Measurements from ENCODE around the gene IFITM2.
"Not testable (repeated sequence)": the region's sequence is repeated elsewhere in the genome, so short reads cannot be mapped to it uniquely, and the experiment has no call there.

IFITM2 gene

GRCh38 chr11:311013-311748 is 3.6 kb downstream of the IFITM2 start:
- DNase-seq: not testable (repeated sequence)

DNA sequence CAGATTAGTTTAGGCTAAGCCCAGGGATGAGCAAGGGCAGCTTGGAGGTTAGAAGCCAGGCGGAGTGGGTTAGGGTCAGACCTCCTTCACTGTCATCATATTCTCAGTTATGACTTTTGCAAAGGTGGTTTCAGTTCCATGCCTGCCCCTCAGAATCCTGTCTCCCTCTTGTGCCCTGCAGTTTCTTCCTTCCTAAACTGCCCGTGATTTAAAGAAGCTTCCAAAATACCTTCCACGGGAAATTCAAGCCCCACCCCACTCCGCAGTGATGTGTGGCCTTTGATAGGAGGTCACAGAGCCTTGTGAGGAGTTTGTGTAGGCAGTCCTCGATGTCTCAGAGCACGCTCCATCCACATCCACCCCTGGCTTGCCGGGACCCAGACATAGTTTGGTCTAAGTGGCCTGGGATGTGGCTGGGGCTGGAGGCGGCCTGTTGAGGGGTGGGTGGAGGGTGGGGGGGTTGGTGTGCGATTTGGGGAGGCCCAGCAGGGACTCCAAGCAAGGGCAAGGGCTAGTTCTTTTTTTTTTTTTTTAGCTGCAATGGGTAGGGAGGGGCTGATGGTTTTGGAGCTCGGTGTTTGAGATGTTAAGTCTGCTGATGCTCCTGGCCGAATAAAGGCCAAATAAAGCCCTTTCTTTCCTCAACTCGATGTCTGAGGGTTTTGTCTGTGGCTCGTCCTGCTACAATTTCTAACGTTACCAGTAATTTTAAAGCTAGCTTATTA is 4.6 kb downstream of the IFITM2 start:
- no peak for DNase-seq

- no peak for DNase-seq
These were observed 5.7 kb downstream of the IFITM2 start for GRCh38 chr11:313304-313786.

- no peak for DNase-seq
These were observed 6.4 kb downstream of the IFITM2 start, which contains the start of gene IFITM1 for GRCh38 chr11:313787-314553. TSS of gene IFITM1 (plus strand) at chr11:314040. CDS start at chr11:314171, 131 bp downstream.

DNA sequence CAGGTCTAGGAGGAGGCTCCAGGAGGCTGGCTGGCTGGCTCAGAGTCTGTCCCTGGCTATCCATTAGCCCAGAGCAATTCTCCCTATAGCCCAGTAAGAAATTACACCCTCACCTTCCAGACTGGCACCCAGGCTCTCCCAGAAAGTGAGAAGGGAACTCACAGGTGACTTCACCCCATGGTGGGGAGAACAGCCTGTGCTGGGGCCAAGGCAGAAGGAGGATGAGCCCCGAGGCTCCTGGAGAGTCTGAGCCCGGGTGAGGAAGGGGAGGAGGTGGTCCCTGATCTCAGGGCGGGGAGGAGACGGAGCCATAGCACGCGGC is 6.9 kb downstream of the IFITM2 start:
- not testable (repeated sequence) for DNase-seq

DNA sequence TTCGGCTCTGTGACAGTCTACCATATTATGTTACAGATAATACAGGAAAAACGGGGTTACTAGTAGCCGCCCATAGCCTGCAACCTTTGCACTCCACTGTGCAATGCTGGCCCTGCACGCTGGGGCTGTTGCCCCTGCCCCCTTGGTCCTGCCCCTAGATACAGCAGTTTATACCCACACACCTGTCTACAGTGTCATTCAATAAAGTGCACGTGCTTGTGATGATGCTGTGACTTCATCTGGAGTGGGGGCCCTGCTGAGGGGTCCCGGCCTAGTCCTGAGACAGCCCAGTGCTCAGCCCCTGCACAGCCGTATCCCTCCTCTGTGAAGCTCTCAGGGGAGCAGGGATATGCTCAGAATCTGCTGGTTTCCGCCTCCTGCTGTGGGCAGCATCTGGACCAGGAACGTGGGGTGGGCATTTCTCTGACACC is 7.5 kb downstream of the IFITM2 start:
- no peak for DNase-seq

DNA sequence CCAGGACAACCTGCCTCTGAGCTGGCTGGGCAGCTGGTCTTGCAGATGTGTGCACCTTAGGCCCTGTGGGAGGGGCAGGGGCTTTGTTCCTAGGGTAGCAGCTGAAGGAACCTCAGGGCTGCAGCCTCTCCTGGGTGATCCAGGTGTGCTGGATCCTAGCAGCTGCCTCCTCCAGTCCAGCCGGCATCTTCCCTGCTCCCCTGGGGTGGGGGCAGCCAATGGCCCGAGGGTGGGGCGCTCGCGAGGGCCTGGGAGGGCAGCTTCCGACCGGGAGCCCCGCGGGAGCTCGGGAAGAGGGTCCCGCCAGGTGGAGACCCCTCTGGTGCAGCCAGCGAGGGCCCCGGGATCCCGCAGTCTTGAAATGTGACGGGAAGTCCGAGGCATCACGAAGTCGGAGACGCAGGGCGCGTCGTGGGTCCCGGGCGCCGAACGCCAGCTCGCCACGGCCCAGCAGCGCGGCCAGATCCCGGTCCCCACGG is 7.9 kb downstream of the IFITM2 start:
- no peak for DNase-seq

DNA sequence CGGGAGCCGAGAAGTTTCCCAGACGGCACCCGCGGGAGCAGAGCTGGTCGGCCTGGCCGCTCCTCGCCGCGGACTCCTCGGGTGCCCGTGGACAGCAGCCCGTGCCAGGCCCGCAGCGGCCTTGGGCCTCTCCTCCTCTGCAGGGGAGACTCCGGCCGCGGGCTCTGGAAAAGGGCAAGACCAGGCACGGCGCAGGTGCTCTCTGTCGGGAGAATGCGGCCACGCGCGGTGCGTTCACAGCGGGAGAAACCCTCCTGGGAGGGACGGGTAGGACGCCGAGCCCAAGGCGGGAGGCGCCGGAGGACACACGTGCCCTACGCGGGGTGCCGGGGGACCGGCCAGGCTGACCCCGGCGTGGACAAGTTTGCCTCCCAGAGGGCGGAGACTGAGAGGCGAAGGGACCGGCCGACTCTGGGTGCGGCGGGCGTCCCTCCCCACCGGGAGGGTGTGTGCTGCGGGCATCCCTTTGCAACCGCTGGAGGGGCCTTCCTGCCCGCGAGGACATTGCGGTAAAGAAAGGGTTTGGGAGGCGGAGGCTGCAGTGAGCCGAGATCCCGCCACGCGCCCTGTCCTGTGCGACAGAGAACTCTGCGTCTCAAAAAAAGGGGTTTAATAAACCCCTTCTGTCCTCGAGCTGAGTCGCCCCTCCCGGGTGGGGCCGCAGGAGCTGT is 8.6 kb downstream of the IFITM2 start:
- no peak for DNase-seq

DNA sequence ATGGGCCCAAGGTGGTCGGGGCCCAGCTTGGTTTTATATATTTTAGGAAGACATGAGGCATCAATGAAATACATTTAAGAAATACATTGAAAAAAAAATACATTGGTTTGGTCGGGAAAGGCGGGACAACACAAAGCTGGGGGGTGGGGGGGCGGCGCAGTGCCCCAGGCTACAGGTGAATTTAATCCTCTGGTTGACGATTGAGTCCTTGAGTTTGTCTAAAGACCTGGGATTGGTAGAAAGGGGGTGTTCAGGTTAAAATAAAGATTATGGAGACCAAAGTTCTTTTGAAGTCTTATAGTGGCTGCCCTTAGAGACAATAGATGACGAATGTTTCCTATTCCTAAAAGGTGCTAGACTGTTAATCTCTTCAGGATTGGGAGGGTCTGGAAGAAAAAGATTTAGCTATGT is 9.3 kb downstream of the IFITM2 start:
- DNase-seq: no peak

GRCh38 chr11:317668-318404 is 10.2 kb downstream of the IFITM2 start:
- DNase-seq: not testable (repeated sequence)

DNA sequence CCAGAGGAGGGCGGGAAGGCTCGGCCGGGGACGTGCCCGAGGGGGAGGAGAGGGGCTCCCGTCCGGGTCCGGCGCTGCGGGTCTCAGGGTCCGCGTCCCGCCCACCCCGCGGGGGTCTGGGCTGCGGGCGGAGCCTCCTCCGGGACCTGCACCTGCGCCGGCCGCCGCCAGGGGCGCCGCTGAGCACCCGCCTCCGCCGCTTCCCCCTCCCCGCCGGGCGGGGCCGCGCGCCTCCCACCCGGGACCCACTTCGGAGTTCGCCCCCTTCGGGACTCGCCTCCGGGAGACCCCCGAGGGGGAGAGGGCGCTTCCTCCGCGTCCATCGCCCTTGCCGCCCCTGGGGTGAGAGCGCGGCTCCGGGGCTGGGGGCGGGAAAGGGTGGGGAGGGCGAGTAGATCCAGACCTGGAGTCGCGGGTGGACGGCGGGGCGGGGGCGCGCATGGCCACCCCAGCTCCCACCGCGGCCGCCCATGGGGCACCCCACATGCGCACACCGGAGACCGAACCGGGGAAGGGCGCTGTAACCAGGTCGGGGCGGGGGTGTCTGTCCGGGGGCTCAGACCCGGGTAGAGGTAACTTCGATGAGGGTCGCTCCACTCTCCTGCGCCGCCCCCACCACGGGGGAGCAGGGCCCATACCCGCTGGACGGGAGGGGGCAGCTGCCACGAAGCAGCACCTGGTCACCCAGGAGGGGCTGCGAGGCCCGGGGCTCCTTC is 10.9 kb downstream of the IFITM2 start:
- not testable (repeated sequence) for DNase-seq

DNA sequence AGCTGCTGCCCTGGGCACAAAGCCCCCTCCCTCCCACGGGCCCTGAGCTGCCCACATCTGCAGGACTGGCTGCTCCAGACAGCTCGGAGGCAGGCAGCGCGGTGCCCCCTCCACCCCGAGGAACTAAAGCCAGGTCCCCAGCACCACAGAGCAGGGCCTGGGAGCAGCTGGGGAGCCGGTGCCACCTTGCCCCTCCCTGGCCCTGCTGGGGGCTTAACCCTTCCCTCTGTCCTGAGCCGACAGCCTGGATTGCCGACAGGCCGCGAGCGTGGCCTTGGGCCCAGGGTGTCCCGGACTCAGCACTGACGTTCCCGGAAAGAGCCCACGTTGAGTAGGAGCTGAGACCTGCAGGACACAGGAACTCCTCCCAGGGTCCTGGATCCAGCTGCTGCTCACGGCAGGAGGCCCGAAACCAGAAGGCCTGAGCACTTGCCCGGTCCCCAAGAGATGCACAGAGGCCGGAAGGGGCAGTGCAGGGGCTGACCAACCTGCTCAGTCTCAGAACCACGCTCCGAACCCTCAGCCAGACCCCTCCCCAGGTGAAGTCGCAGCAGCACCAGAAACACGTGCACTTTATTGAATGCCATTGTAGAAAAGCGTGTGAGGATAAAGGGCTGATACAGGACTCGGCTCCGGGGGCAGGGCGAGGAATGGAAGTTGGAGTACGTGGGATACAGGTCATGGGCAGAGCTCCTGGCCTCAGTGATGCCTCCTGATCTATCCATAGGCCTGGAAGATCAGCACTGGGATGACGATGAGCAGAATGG is 11.7 kb downstream of the IFITM2 start:
- not testable (repeated sequence) for DNase-seq

- DNase-seq: not testable (repeated sequence)
These were observed 12.3 kb downstream of the IFITM2 start for GRCh38 chr11:319888-320273.

DNA sequence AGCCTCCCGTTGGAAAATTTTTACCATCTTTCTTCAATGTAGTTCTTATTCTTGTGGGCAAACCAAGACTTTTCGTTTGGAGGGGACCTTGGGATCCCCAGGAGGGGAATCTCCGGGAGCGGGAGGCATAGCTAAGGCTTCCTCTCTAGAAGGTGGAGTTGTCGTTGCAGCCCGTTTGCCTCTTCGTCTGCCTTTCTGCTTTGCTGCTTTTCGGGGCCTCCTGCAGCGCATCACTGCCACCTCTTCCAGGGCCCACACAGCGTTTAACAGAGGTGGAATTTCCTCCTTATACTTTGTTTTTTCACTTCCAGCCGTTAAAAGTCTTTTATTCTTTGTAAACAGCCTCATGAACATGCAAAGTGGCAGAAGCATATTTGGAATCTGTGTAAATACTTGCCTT is 16.5 kb downstream of the IFITM2 start:
- DNase-seq: no peak

GRCh38 chr11:324593-325517 is 17.2 kb downstream of the IFITM2 start:
- DNase-seq: not testable (repeated sequence)

GRCh38 chr11:325796-326591 is 18.4 kb downstream of the IFITM2 start:
- DNase-seq: no peak

GRCh38 chr11:326592-326841 is 18.9 kb downstream of the IFITM2 start:
- DNase-seq: no peak

- no peak for DNase-seq
These were observed 19.4 kb downstream of the IFITM2 start for GRCh38 chr11:326842-327580.

Measured in NCI-H2081 (cell line).